Esophagus squamous epithelium (tissue), 5 donors: ENCODE data around the gene SLC6A2. TPM values are rescaled to one million over a fixed set of nuclear protein-coding genes. Genes with fewer than 3 reads are reported as not detected.
"Not testable (repeated sequence)": the region's sequence is repeated elsewhere in the genome, so short reads cannot be mapped to it uniquely, and the experiment has no call there.

Experiments used
- DNase-seq: peaks from one replicate; lab custom pipeline; 2025; lab: John Stamatoyannopoulos, UW
- H3K27ac ChIP-seq, 4 donors: fragments of 200-600 bp; sonication (generic); one replicate each; pipeline ENCODE4 v1.5.1; 2016 to 2019; ENCODE audit warnings: mild to moderate bottlenecking in 1 of 4
- H3K27me3 ChIP-seq, 4 donors: fragments of 200-600 bp; sonication (generic); 1 replicate in 3 of 4; 2 replicates in 1 of 4; pipeline versions ENCODE4 v1.5.1 to v1.6.0; 2017 to 2021; ENCODE audit warnings: antibody characterized with exemption in 1 of 4
- H3K36me3 ChIP-seq, 3 donors: fragments of 200-600 bp; sonication (generic); one replicate each; pipeline ENCODE4 v1.5.1; 2016 to 2019
- H3K4me1 ChIP-seq, 3 donors: fragments of 200-600 bp; sonication (generic); one replicate each; pipeline ENCODE4 v1.5.1; 2017 to 2019
- H3K4me3 ChIP-seq, 4 donors: fragments of 200-600 bp; sonication (generic); 1 replicate in 3 of 4; 2 replicates in 1 of 4; pipeline ENCODE4 v1.5.1; 2016 to 2019; ENCODE audit warnings: mild to moderate bottlenecking in 2 of 4, moderate library complexity in 1 of 4
- H3K9me3 ChIP-seq, 3 donors: fragments of 200-600 bp; sonication (generic); one replicate each; pipeline ENCODE4 v1.5.1; 2016 to 2019
- CTCF ChIP-seq, 6 experiments: fragments of 450-650 bp in 4 of 6; fragments of 200-600 bp in 2 of 6; sonication (generic) in 2 of 6; IDR thresholded peaks; one replicate each; pipeline ENCODE4 v1.5.1; 2016 to 2019; ENCODE audit warnings: antibody characterized with exemption in 6 of 6, mild to moderate bottlenecking in 4 of 6, moderate library complexity in 4 of 6
- POLR2A ChIP-seq, 4 donors: fragments of 450-650 bp; IDR thresholded peaks; one replicate each; pipeline ENCODE4 v1.6.1; 2017; ENCODE audit warnings: antibody characterized with exemption in 4 of 4, mild to moderate bottlenecking in 4 of 4, moderate library complexity in 3 of 4
- WGBS, 2 donors: methylation state at CpG; one replicate each; pipeline ENCODE4 v1.1.5; 2018; 5-methylcytosine and 5-hydroxymethylcytosine counted together
- intact Hi-C: fragments of 100-400 bp; cut with DNase I; formaldehyde crosslinking; loops from one replicate; pipeline ENCODE4 v1.15.0; 2022
- total RNA-seq, 4 donors: library from RNA; depleted of rRNA; stranded (reverse); fragments of >200 nt; gene quantifications; one replicate each; pipeline ENCODE4 v1.1.0, GENCODE V29; 2016
- donor health status: DM: yes; HTN: yes; CAD: no.

Gene SLC6A2
- under 1 TPM in 2 of 4 donors, not detected in 2; 0.18 to 0.76 TPM for total RNA-seq

- Histone ChIP-seq H3K27ac (no peak within 1 kb of the TSS), H3K36me3 (no peaks in the 10 kb centered on the region), H3K4me1 (peaks cover 5 to 18% (median 8%) of the 10 kb centered on the region in 3 donors), H3K4me3 (peak within 1 kb of the TSS; percentile 20 to 60 (median 40)), H3K9me3 (no peaks in the 10 kb centered on the region), H3K27me3 (peaks cover 3 to 85% (median 10%) of the 10 kb centered on the region in 4 donors)
- TF ChIP-seq POLR2A (IDR thresholded peaks at IDR 0.05) (no peak), CTCF (IDR thresholded peaks at IDR 0.05) (peak in 2 of 6 experiments; percentile 14 to 38)
- DNase-seq = no peak
- intact Hi-C loops = no loop called here
- WGBS, 2 donors = 0% methylated on average over 29 of the region's 71 CpGs; no CpG with 5 or more reads in 1 of the 2 donors
Observed at GRCh38 chr16:55655897-55656681, at the start of gene SLC6A2. Gene SLC6A2, plus strand, starts transcription at chr16:55655988. Its CDS starts 707 bp downstream, at chr16:55656695.

GRCh38 chr16:55613613-55614335 is 42.0 kb upstream of the SLC6A2 start:
- TF ChIP-seq POLR2A (IDR thresholded peaks at IDR 0.05) = no peak
- TF ChIP-seq CTCF (IDR thresholded peaks at IDR 0.05) = no peak
- Histone ChIP-seq H3K27ac (no peak overlapping the region), H3K9me3 (no peaks in the 10 kb centered on the region), H3K4me3 (no peak overlapping the region), H3K4me1 (no peaks in the 10 kb centered on the region), H3K36me3 (no peaks in the 10 kb centered on the region), H3K27me3 (peaks cover 0 to 10% (median 0%) of the 10 kb centered on the region in 4 donors)
- 62 to 66% methylated on average over 6 of the region's 6 CpGs for WGBS, 2 donors
- intact Hi-C loops = no loop called here
- DNase-seq = no peak

GRCh38 chr16:55615071-55615470 is 40.7 kb upstream of the SLC6A2 start:
- TF ChIP-seq POLR2A (IDR thresholded peaks at IDR 0.05) (no peak), CTCF (IDR thresholded peaks at IDR 0.05) (no peak)
- H3K9me3 ChIP-seq = no peaks in the 10 kb centered on the region
- H3K4me1 ChIP-seq = no peaks in the 10 kb centered on the region
- WGBS, 2 donors = 64 to 73% methylated on average over 2 to 3 of the region's 3 CpGs
- H3K27me3 ChIP-seq = peaks cover 0 to 10% (median 0%) of the 10 kb centered on the region in 4 donors
- DNase-seq = no peak
- H3K4me3 ChIP-seq = no peak overlapping the region
- intact Hi-C loops = no loop called here
- H3K27ac ChIP-seq = no peak overlapping the region
- no peaks in the 10 kb centered on the region for H3K36me3 ChIP-seq

- H3K27ac ChIP-seq, H3K4me1 ChIP-seq, H3K4me3 ChIP-seq, intact Hi-C loops, DNase-seq, H3K36me3 ChIP-seq, H3K9me3 ChIP-seq: not testable (repeated sequence)
- 77 to 80% methylated on average over 8 to 9 of the region's 11 CpGs for WGBS, 2 donors
- peaks cover 0 to 10% (median 0%) of the 10 kb centered on the region in 4 donors for H3K27me3 ChIP-seq
Observed at GRCh38 chr16:55615670-55616069, 40.1 kb upstream of the SLC6A2 start.

GRCh38 chr16:55621771-55622170 is 34.0 kb upstream of the SLC6A2 start:
- no peaks in the 10 kb centered on the region for H3K36me3 ChIP-seq
- DNase-seq = no peak
- H3K9me3 ChIP-seq = no peaks in the 10 kb centered on the region
- H3K27me3 ChIP-seq = no peaks in the 10 kb centered on the region
- no peak overlapping the region for H3K4me3 ChIP-seq
- no peaks in the 10 kb centered on the region for H3K4me1 ChIP-seq
- intact Hi-C loops = no loop called here
- no peak for TF ChIP-seq CTCF (IDR thresholded peaks at IDR 0.05)
- no peak overlapping the region for H3K27ac ChIP-seq
